Fibroblast of skin of back (primary cell): ENCODE data around the gene RNF146. TPM values are rescaled to one million over a fixed set of nuclear protein-coding genes. Genes with fewer than 3 reads are reported as not detected.
"Not testable (repeated sequence)": the region's sequence is repeated elsewhere in the genome, so short reads cannot be mapped to it uniquely, and the experiment has no call there.

Experiments used
- DNase-seq: peaks from one replicate; pipeline ENCODE4 v3.0.0-alpha.2; 2013
- polyA plus RNA-seq, 2 experiments: library from polyadenylated mRNA; unstranded; fragments of 120-200 nt; gene quantifications; one replicate each; pipeline ENCODE4 v1.2.1, GENCODE V29; 2013; ENCODE audit not compliant: insufficient read length in 2 of 2

The RNF146 gene
- 31.0 TPM for polyA plus RNA-seq (2013, experiment 1 of 2; ENCODE audit: insufficient read length)
- 33.9 TPM for polyA plus RNA-seq (2013, experiment 2 of 2; ENCODE audit: insufficient read length)

- peak; percentile 85 for DNase-seq
Measured at GRCh38 chr6:127266178-127266891, at the start of gene RNF146. Gene RNF146 (plus strand): TSS chr6:127266864. CDS start chr6:127280339, 13,475 bp downstream.

- no peak for DNase-seq
Measured at GRCh38 chr6:127219869-127220268, 46.8 kb upstream of the RNF146 start.

- no peak for DNase-seq
Measured at GRCh38 chr6:127221201-127221600, 45.5 kb upstream of the RNF146 start.

- no peak for DNase-seq
Measured at GRCh38 chr6:127222418-127222817, 44.2 kb upstream of the RNF146 start.

- DNase-seq, result no peak
Measured at GRCh38 chr6:127225497-127225896, 41.2 kb upstream of the RNF146 start.

- not testable (repeated sequence) for DNase-seq
Measured at GRCh38 chr6:127233819-127234218, 32.8 kb upstream of the RNF146 start.

GRCh38 chr6:127243501-127243900 lies 23.2 kb upstream of the RNF146 start:
- no peak for DNase-seq

GRCh38 chr6:127247114-127248096 lies 19.3 kb upstream of the RNF146 start:
- DNase-seq, result no peak

- no peak for DNase-seq
Measured at GRCh38 chr6:127249621-127250020, 17.0 kb upstream of the RNF146 start.

GRCh38 chr6:127255286-127255685 lies 11.4 kb upstream of the RNF146 start:
- DNase-seq, result no peak

- no peak for DNase-seq
Measured at GRCh38 chr6:127262896-127263295, 3.8 kb upstream of the RNF146 start.

- no peak for DNase-seq
Measured at GRCh38 chr6:127263481-127263880, 3.2 kb upstream of the RNF146 start.

GRCh38 chr6:127266892-127267645 lies 405 bp downstream of the RNF146 start:
- peak; percentile 65 for DNase-seq

GRCh38 chr6:127267646-127268625 lies 1.3 kb downstream of the RNF146 start:
- peak; percentile 5 for DNase-seq

- no peak for DNase-seq
Measured at GRCh38 chr6:127272576-127272975, 5.9 kb downstream of the RNF146 start.

- DNase-seq, result no peak
Measured at GRCh38 chr6:127273499-127273898, 6.8 kb downstream of the RNF146 start.

GRCh38 chr6:127276331-127276730 lies 9.7 kb downstream of the RNF146 start:
- no peak for DNase-seq

- no peak for DNase-seq
Measured at GRCh38 chr6:127277878-127278843, 11.5 kb downstream of the RNF146 start.

GRCh38 chr6:127279815-127280214 lies 13.2 kb downstream of the RNF146 start:
- DNase-seq, result no peak

GRCh38 chr6:127282184-127282583 lies 15.5 kb downstream of the RNF146 start:
- no peak for DNase-seq
